ENCODE data around the gene BACH2. TPM values are rescaled to one million over a fixed set of nuclear protein-coding genes. Genes with fewer than 3 reads are reported as not detected.
A peak's percentile ranks its signal among the peaks of the same experiment; 100 is the strongest.
"Not testable (repeated sequence)": the region's sequence is repeated elsewhere in the genome, so short reads cannot be mapped to it uniquely, and the experiment has no call there.

The BACH2 gene
- total RNA-seq, 1 experiment from 2014 or later = 0.77 TPM

DNA sequence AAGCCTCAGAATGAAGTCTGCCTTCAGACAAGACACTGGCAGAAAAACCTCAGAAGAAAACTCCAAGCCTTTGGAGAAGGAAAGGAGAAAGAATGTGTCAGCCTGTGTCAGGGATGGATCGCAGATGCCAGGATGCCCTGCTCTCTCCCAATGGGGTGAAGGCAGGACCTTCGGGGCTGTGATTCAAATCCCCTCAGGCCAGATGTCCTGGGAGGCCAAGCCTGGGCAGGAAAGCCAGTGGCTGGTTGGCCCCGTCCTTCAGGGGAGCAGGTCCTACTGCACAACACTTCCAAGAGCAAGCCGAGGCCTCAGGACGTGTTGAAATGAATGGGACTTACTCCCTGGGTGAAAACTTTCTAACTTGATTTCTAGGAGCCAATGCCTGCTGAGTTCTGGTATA, 365.9 kb downstream of the BACH2 start:
- in situ Hi-C loops (cut with HindIII; ENCODE audit: low pct_unique_long_range_greater_than_20kb, low sequenced_read_pairs) = no loop called here
- no peak for DNase-seq (ENCODE audit: low read depth, low spot score)

DNA sequence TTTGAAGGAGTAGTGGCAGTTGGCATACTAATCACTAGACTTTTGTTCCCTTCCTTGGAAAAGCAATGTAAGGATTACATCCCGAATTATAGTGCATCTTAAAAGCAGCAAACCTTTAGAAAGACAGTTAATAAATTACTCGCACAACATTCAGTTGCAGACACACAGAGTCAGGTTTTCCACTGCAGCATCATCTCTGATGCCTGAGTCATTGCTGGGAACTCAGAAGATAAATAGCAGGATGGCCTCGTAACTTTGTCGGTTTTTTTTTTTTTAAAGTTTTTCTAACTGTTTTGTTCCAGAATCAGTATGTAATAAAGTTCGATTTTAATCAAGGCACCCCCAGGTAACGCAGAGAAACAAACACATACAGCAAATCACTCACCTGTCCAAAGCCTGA, 368.0 kb downstream of the BACH2 start:
- DNase-seq (ENCODE audit: low read depth, low spot score) = no peak
- in situ Hi-C loops (cut with HindIII; ENCODE audit: low pct_unique_long_range_greater_than_20kb, low sequenced_read_pairs) = no loop called here

DNA sequence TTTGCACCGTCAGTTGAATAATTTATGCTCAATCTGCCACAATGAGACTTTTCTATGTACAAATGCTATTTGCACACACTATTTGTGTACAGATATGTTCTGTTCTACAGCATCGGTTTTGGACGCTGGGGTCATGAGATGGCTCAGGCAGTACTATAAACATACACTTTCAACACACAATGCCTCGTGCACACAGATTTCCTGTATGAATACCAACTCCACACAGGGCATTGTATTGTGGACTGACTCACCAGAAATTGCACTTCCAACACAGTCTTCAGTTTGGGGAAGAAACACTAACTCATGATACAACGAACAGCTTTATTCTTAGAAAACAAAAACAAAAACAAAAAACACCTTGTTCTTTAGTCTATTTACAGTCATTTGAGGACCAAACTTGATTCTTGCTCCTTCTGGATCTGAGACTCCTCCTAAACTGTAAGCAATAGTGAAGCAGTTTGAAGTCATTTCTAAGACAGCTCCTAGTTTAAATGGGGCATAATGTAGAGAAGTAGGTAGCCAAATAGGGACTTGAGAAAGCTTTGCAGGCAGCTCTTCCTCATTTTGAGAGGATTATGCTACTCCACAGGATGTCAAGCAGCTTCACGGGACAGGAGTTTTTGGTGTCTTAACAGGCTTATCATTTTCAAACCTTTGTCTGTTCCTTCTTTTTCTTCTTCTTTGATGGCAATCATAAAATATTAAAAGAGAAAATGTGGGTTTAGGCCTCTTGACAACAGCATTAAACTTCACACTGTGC, 368.7 kb downstream of the BACH2 start:
- in situ Hi-C loops (cut with HindIII; ENCODE audit: low pct_unique_long_range_greater_than_20kb, low sequenced_read_pairs) = no loop called here
- peak; percentile 91 for DNase-seq (ENCODE audit: low read depth, low spot score)

DNA sequence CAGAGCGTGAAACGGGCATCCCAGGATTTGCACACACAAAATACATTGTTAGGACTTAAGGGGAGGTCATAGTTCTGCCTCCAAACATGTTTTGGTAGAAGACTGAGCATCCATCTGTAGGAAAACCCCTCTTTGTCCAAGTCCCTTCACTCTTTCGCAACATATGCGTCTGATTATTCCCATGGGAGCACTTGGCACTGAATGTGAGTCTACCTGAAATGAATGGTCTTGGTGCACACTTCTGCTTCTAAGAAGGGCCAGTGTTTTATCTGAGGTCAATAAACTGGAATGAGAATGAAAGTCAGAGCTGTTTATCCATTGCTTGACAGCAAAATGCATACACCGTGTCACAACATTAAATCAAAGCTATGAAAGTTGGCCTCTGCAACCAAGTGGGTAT, 369.4 kb downstream of the BACH2 start:
- in situ Hi-C loops (cut with HindIII; ENCODE audit: low pct_unique_long_range_greater_than_20kb, low sequenced_read_pairs) = no loop called here
- peak; percentile 17 for DNase-seq (ENCODE audit: low read depth, low spot score)

DNA sequence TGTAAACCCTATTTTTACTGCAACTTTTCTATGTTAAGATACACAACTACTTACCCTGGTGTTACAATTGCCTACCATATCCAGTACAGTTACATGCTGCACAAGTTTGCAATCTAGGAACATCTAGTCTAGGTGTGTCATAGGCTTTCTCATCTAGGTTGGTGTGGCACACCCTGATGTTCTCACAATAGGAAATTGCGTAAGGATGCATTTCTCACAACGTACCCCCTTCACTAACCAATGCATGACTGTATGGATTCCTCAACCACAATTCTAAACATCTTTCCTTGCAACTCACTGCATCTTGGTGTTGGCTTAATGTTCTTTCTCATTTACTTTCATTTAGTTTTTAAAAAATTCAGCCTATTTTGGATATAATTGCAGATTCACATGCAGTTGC, 370.8 kb downstream of the BACH2 start:
- DNase-seq (ENCODE audit: low read depth, low spot score) = no peak
- in situ Hi-C loops (cut with HindIII; ENCODE audit: low pct_unique_long_range_greater_than_20kb, low sequenced_read_pairs) = no loop called here

DNA sequence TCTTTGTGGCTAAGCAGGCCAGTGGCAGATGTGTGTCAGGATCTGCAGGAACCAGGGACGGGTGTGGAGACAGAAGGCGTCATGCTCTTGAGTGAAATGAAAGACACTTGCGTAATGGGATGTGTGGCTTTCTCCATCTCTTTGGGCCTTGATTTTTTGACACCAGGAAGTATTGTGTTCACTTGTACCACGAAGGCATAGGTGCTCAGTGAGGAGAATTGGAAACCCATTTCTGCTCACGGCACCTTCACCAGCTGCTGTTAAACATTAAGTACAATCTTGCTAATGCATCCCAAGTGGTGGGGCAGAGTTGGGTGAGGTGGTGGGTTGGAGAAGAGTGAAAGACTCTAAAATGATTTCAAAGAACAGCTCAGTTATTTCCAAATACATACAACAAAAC, 372.4 kb downstream of the BACH2 start:
- in situ Hi-C loops (cut with HindIII; ENCODE audit: low pct_unique_long_range_greater_than_20kb, low sequenced_read_pairs) = no loop called here
- DNase-seq (ENCODE audit: low read depth, low spot score) = no peak

DNA sequence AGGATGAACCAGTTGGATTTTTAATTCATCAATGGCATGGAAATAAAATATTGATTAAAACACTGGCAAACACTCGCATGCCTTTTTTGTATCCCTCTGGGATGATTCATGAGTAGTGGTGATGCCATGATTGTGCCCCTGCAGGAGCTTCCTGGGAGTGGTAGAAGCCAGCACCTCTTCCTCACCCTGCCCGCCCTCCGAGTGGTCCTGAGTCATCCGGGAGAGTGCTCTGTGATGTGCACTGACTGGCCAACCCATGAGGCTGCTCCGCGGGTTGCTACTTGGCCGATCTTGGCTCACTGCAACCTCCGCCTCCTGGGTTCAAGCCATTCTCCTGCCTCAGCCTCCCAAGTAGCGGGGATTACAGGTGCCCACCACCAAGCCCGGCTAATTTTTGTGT, 375.0 kb downstream of the BACH2 start:
- DNase-seq (ENCODE audit: low read depth, low spot score) = no peak
- in situ Hi-C loops (cut with HindIII; ENCODE audit: low pct_unique_long_range_greater_than_20kb, low sequenced_read_pairs) = no loop called here

DNA sequence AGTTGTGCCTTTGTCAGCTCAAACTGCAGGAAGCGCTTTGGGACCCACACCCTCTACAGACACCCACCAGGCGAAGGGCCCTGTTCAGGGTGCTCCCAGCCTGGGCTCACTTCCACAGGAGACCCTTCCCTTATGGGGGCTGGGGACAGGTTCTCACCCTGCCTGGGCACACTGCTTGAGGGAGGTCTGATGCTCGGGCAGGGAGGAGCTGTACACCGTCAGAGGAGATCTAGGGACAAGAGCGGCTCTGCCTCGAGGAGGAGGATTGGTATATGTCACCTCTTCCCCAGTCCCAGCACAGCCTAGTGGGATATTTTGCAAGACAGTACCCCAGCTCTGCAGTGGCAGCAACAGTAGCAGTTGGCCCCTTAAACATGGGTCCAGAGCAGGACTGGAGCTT, 375.4 kb downstream of the BACH2 start:
- no peak for DNase-seq (ENCODE audit: low read depth, low spot score)

DNA sequence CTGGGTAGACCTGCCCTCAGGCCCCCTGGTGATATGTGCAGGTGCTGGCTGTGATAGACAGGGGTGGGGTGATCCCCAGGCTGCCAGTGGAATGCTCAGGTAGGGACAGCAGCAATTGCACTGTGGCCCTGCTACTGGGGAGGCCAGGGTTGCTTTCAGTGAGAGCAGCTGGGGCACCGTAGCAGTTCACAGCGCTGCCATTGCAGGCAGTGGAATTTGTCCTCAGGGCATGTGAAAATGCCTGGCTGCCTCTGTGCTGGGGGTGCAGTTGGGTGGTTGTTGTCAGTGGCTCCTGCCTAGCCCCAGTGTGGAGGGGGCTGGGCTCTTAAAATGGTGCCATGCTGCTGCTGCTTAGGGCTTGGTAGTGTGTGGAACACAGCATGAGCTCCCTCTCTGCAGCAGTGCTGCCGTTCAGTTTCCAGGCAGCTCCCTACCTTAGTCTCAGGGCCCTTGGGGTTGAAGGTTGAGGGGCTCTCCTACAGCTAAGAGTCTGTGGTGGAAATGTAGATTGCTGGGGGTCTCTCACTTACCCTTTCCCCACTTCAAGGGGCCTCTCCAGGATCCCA, 378.8 kb downstream of the BACH2 start:
- in situ Hi-C loops (cut with HindIII; ENCODE audit: low pct_unique_long_range_greater_than_20kb, low sequenced_read_pairs) = no loop called here
- no peak for DNase-seq (ENCODE audit: low read depth, low spot score)

More for the DNA sequence above, 375.4 kb downstream of the BACH2 start:
- in situ Hi-C loops (cut with HindIII; ENCODE audit: low pct_unique_long_range_greater_than_20kb, low sequenced_read_pairs) = no loop called here

DNA sequence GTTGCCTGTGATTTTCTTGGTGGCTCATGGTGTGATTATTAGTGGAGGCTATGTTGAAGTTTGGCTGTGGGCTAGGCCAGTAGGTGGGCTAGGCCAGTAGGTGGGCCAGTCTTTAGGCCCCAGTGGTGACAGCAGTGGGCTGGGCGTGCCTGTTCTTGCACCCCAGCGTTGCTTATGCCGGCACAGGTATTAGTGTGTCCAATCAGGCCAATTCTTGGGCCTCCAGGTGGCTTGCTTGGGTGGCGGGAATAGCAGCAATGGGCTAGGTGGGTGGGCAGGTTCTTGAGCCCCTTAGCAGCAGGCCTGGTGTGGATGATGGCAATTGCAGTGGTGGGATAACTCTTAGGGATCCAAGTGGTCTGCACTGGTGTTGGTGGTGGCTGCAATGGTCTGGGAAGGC, 379.4 kb downstream of the BACH2 start:
- DNase-seq (ENCODE audit: low read depth, low spot score) = no peak
- in situ Hi-C loops (cut with HindIII; ENCODE audit: low pct_unique_long_range_greater_than_20kb, low sequenced_read_pairs) = no loop called here

DNA sequence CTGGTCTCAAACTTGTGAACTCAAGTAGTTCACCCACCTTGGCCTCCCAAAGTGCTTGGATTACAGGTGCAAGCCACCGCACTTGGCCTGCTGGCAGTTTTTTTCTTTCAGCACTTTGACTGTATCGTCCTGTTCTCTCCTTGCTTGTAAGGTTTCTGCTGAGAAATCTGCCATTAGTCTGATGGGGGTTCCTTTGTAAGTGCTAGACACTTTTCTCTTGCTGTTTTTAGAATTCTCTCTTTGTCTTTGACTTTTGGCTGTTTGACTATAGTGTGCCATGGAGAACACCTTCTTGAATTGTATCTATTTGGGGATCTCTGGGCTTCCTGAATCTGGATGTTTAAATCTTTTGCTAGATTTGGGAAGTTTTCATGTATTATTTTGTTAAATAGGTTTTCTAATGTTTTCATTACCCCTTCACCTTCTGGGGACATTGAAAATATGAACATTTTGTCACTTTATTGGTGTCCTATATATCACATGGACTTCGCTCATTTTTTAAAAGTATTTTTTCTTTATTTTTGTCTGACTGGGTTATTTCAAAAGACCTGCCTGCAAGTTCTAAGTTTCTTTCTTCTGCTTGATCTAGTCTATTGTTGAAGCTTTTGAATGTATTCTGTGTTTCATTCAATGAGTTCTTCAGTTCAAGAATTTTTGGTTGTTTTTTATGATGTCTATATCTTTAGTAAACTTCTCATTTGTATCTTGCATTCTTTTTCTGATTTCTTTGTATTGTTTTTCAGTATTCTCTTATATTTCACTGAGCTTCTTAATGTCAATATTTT, 380.3 kb downstream of the BACH2 start:
- DNase-seq (ENCODE audit: low read depth, low spot score) = no peak
- in situ Hi-C loops (cut with HindIII; ENCODE audit: low pct_unique_long_range_greater_than_20kb, low sequenced_read_pairs) = no loop called here

DNA sequence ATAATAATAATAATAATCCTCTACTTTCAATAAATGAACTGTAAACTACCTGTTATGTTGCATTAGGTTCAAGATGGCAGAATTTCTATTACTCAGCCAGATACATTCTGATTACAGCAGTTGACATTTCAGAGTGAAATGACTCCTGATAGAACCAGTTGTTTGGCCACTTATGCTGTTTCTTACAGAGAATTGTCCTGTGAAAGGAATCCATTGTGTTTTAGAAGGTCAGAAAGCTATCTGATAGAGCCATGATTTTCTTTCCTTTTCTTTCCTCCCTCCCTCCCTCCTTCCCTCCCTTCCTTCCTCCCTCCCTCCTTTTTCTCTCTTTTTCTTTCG, 385.8 kb downstream of the BACH2 start:
- in situ Hi-C loops (cut with HindIII; ENCODE audit: low pct_unique_long_range_greater_than_20kb, low sequenced_read_pairs) = no loop called here

DNA sequence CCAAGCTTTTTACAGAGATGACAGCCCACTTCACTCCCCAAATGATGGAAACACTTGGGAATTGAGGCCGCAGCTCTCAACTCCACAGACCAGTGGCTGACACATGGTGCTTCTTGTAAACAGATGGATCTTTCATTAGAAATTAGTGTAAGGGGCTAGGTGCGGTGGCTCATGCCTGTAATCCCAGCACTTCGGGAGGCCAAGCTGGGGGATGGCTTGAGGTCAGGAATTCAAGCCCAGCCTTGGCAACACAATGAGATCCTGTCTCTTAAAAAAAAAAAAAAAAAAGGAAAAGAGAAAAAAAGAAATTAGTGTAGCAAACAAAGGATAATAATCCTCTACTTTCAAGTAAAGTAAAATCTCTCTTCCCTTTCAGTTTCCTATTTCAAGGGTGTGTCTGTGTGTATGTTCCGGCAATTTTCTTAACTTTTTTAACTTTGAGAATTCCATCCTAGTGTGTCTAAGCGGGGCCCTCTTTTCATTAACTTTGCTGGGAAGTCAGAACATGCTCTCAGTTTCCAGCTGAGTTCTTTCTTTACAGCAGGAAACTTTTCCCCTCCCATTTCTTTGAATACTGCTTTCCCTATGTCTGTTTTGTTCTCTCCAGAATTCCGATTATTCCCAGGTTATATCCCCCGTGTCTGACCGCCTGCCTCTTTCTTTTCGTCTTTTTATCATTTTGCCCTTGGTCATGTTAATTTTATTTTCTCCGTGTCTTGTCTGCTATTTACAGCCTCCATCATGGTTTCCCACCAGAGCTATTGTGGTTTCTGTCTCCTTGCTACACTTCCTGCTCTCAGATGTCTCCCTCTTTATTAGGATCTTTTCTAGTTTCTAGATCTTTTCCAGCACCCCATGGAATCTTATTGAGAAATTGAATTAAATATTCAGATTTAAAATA, 386.4 kb downstream of the BACH2 start:
- DNase-seq (ENCODE audit: low read depth, low spot score); in situ Hi-C loops (cut with HindIII; ENCODE audit: low pct_unique_long_range_greater_than_20kb, low sequenced_read_pairs): not testable (repeated sequence)

More for the DNA sequence above, 385.8 kb downstream of the BACH2 start:
- peak; percentile 57 for DNase-seq (ENCODE audit: low read depth, low spot score)

DNA sequence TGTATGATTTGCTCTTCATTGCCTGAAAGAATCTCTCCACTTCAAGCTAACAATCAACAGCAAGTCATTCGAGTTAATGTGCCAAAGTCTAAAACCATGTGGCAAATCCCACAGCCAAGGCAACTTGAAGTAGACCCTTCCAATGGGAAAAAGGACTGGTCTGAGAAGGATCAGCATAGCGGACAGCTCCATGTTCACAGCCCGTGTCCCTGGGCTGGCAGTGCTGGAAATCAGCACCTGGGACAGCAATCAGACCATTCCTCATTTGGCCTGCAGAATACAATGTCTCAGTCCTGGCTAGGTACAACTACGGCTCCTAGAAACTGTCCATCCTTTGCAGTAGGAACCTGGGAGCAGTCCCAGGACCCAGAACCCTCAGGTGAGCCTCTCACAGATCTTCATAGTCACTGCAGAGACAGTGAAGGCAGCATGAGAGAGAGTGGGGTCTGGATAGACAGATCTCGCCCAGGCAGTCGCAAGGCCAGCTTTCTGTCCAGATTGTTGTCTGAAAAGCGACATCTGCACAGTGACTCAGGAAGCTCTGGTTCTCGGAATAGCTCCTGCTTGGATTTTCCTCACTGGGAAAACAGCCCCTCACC, 401.3 kb downstream of the BACH2 start:
- DNase-seq (ENCODE audit: low read depth, low spot score) = peak; percentile 37
- in situ Hi-C loops (cut with HindIII; ENCODE audit: low pct_unique_long_range_greater_than_20kb, low sequenced_read_pairs) = no loop called here

DNA sequence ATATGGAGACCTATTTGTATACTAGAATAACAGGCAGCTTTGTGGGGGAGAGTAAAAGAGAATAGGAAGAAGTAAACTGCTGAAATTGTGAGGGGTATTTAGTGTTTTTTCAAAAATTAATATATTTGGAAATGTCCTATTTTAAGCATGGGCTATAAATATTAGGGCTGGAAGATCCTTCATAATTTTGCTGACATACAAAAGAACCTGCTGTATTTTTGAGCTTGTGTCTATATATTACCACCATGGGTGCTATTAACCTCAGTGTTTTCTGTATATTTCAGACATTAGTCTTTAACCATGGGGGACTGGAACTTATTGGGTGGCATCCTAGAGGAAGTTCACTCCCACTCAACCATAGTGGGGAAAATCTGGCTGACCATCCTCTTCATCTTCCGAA, 402.5 kb downstream of the BACH2 start, which contains the start of gene GJA10:
Gene GJA10 (plus strand): TSS at position 301 of the 400 bp plus-strand sequence. CDS start 0 bp downstream, at position 301.
- in situ Hi-C loops (cut with HindIII; ENCODE audit: low pct_unique_long_range_greater_than_20kb, low sequenced_read_pairs) = no loop called here
- no peak for DNase-seq (ENCODE audit: low read depth, low spot score)

DNA sequence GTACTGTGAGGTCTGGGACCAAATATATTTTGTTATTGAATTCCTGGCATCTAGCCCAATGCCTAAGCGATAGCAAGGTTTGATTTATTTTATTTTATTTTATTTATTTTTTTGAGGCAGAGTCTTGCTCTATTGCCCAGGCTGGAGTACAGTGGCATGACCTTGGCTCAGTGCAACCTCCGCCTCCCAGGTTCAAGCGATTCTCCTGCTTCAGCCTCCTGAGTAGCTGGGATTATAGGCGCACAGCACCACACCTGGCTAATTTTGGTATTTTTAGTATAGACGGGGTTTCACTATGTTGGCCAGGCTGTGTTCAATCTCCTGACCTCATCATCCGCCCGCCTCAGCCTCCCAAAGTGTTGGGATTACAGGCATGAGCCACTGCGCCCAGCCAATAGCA, 404.1 kb downstream of the BACH2 start:
- in situ Hi-C loops (cut with HindIII; ENCODE audit: low pct_unique_long_range_greater_than_20kb, low sequenced_read_pairs); DNase-seq (ENCODE audit: low read depth, low spot score): not testable (repeated sequence)

DNA sequence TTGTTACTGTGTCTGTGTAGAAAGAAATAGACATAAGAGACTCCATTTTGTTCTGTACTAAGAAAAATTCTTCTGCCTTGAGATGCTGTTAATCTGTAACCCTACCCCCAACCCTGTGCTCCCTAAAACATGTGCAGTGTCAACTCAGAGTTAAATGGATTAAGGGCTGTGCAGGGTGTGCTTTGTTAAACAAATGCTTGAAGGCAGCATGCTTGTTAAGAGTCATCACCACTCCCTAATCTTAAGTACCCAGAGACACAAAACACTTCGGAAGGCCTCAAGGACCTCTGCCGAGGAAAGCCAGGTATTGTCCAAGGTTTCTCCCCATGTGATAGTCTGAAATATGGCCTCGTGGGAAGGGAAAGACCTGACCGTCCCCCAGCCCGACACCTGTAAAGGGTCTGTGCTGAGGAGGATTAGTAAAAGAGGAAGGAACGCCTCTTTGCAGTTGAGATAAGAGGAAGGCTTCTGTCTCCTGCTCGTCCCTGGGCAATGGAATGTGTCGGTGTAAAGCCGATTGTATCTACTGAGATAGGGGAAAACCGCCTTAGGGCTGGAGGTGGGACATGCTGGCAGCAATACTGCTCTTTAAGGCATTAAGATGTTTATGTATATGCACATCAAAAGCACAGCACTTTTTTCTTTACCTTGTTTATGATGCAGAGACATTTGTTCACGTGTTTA, 405.7 kb downstream of the BACH2 start:
- DNase-seq (ENCODE audit: low read depth, low spot score); in situ Hi-C loops (cut with HindIII; ENCODE audit: low pct_unique_long_range_greater_than_20kb, low sequenced_read_pairs): not testable (repeated sequence)

Data from SK-MEL-5 (cell line).